Epithelial cell of proximal tubule (primary cell): ENCODE results near the gene NAGPA. TPM values are rescaled to one million over a fixed set of nuclear protein-coding genes. Genes with fewer than 3 reads are reported as not detected.

Source experiments
- DNase-seq: peaks from one replicate; pipeline ENCODE4 v3.0.0-alpha.2; 2011; ENCODE audit warnings: low read depth
- H3K4me3 ChIP-seq: 2 replicates; pipeline ENCODE4 v1.5.1; 2011; ENCODE audit warnings: low read depth, mild to moderate bottlenecking, low read length
- CTCF ChIP-seq: conservative IDR thresholded peaks from 2 replicates; pipeline ENCODE4 v1.5.1; 2012; ENCODE audit warnings: low read depth, mild to moderate bottlenecking, low read length
- total RNA-seq: library from RNA; depleted of rRNA; stranded (reverse); fragments of >200 nt; gene quantifications from 2 replicates; pipeline ENCODE4 v1.2.3, GENCODE V29; 2015

The NAGPA gene
- total RNA-seq, 1 donor from 2014 or later = 15.8 TPM

DNA sequence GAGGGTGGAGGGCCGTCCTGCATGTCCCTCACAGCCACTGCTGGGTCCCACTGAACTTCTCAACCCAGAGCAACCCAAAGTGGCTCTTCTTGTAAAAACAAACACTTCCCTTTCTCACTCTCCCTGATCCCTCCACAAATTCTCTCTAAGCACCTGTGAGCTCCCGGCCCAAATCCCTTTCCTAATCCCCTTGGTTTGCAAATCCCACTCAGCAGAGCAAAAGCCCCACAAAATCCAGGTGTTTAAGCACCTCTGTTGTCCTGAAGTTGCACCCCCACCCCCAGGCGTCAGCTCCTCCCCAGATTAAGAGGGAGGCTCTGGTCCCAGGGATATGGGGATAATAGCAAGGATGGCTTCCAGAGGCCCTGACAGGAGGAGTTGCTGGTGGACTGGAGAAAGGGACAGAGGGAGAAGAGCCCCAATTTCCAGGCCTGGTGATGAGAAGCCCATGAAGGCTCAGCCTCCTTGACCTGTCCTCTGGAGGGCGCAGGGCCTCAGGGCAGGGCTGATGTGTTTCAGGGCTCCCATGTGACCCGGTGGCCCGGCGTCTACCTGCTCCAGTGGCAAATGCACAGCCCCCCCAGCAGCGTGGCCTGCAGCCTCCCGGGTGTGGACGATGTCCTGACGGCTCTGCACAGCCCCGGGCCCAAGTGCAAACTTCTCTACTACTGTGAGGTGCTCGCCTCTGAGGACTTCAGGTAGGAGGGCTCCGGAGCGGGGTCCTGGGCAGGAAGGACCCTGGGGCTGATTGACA, 23.0 kb downstream of the NAGPA start:
- no peak overlapping the region for H3K4me3 ChIP-seq
- TF ChIP-seq CTCF = no peak
- no peak for DNase-seq

DNA sequence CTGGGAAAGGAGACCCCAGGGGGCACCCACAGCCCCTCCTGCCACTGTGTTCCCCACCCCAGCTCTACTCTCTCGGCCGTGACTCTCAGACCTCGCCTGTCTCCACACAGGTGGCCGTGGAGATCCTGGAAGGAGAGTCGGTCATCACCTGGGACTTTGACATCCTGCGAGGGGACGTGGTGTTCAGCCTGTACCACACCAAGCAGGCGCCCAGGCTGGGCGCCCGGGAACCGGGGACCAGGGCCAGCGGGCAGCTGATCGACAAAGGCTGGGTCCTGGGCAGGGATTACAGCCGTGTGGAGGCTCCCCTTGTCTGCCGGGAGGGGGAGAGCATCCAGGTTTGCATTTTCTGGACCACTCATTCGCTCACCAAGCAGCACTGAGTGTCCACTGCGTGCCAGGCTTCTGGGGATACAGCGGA, 25.4 kb downstream of the NAGPA start:
- H3K4me3 ChIP-seq = no peak overlapping the region
- no peak for DNase-seq
- no peak for TF ChIP-seq CTCF

DNA sequence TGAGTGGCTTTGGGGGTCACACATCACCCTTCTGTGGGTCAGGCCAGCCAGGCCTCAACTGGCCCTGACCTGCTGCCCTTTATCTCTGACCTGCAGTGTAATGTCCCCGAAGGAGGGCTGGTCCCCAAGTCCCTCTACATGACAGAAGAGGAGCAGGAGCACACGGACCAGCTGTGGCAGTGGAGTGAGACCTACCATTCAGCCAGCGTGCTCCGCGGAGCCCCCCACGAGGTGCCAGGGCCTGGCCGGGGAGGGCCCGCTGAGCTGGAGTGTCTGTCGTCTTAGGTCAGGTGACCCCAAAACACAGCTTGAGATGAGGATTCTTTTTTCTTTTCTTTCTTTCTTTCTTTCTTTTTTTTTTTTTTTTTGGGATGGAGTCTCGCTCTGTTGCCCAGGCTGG, 26.5 kb downstream of the NAGPA start:
- no peak for DNase-seq
- H3K4me3 ChIP-seq = no peak overlapping the region
- TF ChIP-seq CTCF = no peak

DNA sequence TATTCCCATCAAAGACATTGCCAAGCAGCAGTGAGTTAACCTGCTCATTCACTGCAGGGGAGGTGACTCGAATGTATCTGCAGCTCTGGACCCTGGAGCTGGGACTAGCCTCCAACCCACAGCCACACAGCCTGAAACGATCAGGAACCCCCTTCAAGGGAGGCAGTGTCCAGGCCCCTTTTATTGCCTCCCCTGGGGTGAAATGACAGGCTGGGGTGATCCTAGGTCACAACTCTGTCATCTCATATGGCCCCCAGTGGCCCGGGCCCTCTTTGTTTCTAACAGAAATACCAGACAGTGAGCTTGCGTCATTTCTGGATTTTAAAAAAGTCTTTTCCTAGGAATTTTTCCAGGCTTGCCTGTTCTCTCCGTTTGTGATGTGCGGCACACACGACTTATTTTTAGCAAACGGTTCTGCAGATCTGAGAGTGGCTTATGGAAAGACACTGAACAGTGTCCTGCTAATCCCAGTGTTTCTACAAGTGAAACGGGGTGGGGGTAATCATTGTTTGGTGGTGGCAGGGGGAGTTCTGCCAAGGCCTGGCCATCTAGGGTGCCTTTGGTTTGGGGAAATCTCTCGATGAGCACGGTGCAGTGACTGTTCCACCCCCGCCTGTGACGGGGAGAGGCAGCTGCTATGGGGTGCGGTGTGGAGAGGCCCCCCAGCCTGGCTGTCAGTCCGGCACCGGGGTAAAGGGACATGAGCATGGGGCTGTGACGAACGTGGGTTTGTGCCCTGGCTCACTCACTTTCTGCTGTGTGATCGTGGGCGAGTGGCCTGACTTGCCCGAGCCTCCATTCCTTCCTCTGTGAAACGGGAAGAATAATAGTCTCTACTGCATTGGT, 27.2 kb downstream of the NAGPA start:
- TF ChIP-seq CTCF = no peak
- H3K4me3 ChIP-seq = no peak overlapping the region
- no peak for DNase-seq

DNA sequence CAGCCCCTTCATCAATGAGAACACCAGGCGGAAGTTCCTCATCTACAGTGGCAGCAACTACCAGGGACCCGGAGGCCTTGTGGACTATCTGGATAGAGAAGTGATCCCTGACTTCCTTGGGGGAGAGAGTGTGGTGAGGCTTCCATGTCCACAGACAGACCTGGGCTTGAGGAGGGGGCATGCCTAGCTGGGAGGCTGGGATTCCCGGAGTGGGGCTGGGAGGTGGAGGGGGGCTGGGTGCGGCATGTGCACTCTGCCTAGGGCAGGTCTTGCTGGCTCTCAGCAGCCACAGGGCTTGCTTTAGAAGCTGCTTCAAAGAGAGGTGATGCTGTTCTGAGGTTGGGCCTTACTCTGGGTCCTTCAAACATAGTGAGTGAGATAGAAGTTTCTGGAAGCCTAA, 27.8 kb downstream of the NAGPA start:
- H3K4me3 ChIP-seq = no peak overlapping the region
- no peak for TF ChIP-seq CTCF
- DNase-seq = no peak

- TF ChIP-seq CTCF = no peak
- no peak overlapping the region for H3K4me3 ChIP-seq
- DNase-seq = no peak
Measured at GRCh38 chr16:5004311-5004710, 29.4 kb downstream of the NAGPA start.
